HG03159 (cell line): Measurements from ENCODE around the gene OR13A1.
"Not testable (repeated sequence)": the region's sequence is repeated elsewhere in the genome, so short reads cannot be mapped to it uniquely, and the experiment has no call there.

Source experiments
- ATAC-seq: cut with Tn5 transposase; IDR thresholded peaks from one replicate; pipeline ENCODE4 v1.9.1; 2021; ENCODE audit warnings: mild to moderate bottlenecking, moderate library complexity; ENCODE audit not compliant: unreplicated experiment

The OR13A1 gene

GRCh38 chr10:45286980-45287379 lies 28.4 kb downstream of the OR13A1 start:
- no peak for ATAC-seq

GRCh38 chr10:45282061-45282460 lies 33.3 kb downstream of the OR13A1 start:
- no peak for ATAC-seq

- no peak for ATAC-seq
These were observed 35.2 kb downstream of the OR13A1 start for GRCh38 chr10:45280113-45280760.

GRCh38 chr10:45279682-45280081 lies 35.7 kb downstream of the OR13A1 start:
- no peak for ATAC-seq

- no peak for ATAC-seq
These were observed 36.4 kb downstream of the OR13A1 start for GRCh38 chr10:45278860-45279498.

- not testable (repeated sequence) for ATAC-seq
These were observed 39.3 kb downstream of the OR13A1 start for GRCh38 chr10:45276146-45276545.

- ATAC-seq: no peak
These were observed 41.0 kb downstream of the OR13A1 start for GRCh38 chr10:45274364-45274763.

GRCh38 chr10:45267777-45268176 lies 47.6 kb downstream of the OR13A1 start:
- not testable (repeated sequence) for ATAC-seq

- ATAC-seq: no peak
These were observed 49.4 kb downstream of the OR13A1 start for GRCh38 chr10:45265996-45266395.

- no peak for ATAC-seq
These were observed 53.5 kb downstream of the OR13A1 start for GRCh38 chr10:45261946-45262345.

- ATAC-seq: no peak
These were observed 54.1 kb downstream of the OR13A1 start for GRCh38 chr10:45261243-45261775.

- not testable (repeated sequence) for ATAC-seq
These were observed 54.8 kb downstream of the OR13A1 start for GRCh38 chr10:45260635-45261034.

GRCh38 chr10:45259786-45260495 lies 55.5 kb downstream of the OR13A1 start:
- ATAC-seq: not testable (repeated sequence)

- no peak for ATAC-seq
These were observed 57.8 kb downstream of the OR13A1 start for GRCh38 chr10:45257600-45257999.

GRCh38 chr10:45256246-45256645 lies 59.2 kb downstream of the OR13A1 start:
- ATAC-seq: no peak

GRCh38 chr10:45255706-45256105 lies 59.7 kb downstream of the OR13A1 start:
- no peak for ATAC-seq

- ATAC-seq: no peak
These were observed 60.5 kb downstream of the OR13A1 start for GRCh38 chr10:45254892-45255291.

GRCh38 chr10:45253183-45253914 lies 62.1 kb downstream of the OR13A1 start:
- ATAC-seq: peak; percentile 62
